ENCODE measurements around the gene CBLN3.

DNA sequence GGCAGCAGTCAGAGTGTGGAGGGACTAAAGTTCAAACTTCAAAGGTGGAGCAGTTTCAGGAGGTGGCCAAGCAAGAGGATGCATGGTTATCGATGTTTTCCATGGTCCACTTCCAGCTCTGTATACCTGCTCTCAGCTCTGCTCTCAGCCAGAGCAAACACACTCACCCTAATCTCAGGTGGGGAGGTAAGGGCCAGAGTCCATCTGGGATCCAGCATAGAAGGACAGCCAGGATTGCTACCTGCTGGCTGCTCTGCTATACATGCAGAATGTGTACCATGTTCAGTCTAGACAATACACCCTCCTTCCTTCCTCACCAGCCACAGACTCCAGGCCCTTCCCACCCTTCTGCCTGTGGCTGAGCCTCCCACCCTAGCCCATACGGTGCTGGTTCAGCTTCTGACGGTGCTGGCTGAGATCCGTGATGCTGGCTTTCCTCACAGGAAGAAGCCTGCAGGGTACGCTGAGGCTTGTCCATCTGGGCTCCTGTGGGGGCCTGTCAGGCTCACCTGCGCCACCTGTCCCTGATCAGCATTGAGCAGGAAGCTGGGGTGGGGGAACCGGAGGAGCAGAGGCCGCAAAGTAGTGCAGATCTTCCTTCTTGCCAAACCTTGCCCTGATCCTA lies 2.4 kb downstream of the CBLN3 start:
- TF ChIP-seq NRF1 (conservative IDR thresholded peaks at IDR 0.05 in 1 of 2, IDR thresholded peaks at IDR 0.05 in 1 of 2) (no peak), ZZZ3 (IDR thresholded peaks at IDR 0.05) (no peak), POLR2A (conservative IDR thresholded peaks at IDR 0.05) (no peak), FOS (IDR thresholded peaks at IDR 0.05; ENCODE audit: extremely low read depth, insufficient read length) (no peak), PHF8 (IDR thresholded peaks at IDR 0.05; ENCODE audit: borderline replicate concordance, low read length) (no peak), BACH1 (tag; IDR thresholded peaks at IDR 0.05) (no peak), TBP (optimal IDR thresholded peaks at IDR 0.05; ENCODE audit: low read depth, low read length) (no peak)
- TF ChIP-seq, protein P1, sequence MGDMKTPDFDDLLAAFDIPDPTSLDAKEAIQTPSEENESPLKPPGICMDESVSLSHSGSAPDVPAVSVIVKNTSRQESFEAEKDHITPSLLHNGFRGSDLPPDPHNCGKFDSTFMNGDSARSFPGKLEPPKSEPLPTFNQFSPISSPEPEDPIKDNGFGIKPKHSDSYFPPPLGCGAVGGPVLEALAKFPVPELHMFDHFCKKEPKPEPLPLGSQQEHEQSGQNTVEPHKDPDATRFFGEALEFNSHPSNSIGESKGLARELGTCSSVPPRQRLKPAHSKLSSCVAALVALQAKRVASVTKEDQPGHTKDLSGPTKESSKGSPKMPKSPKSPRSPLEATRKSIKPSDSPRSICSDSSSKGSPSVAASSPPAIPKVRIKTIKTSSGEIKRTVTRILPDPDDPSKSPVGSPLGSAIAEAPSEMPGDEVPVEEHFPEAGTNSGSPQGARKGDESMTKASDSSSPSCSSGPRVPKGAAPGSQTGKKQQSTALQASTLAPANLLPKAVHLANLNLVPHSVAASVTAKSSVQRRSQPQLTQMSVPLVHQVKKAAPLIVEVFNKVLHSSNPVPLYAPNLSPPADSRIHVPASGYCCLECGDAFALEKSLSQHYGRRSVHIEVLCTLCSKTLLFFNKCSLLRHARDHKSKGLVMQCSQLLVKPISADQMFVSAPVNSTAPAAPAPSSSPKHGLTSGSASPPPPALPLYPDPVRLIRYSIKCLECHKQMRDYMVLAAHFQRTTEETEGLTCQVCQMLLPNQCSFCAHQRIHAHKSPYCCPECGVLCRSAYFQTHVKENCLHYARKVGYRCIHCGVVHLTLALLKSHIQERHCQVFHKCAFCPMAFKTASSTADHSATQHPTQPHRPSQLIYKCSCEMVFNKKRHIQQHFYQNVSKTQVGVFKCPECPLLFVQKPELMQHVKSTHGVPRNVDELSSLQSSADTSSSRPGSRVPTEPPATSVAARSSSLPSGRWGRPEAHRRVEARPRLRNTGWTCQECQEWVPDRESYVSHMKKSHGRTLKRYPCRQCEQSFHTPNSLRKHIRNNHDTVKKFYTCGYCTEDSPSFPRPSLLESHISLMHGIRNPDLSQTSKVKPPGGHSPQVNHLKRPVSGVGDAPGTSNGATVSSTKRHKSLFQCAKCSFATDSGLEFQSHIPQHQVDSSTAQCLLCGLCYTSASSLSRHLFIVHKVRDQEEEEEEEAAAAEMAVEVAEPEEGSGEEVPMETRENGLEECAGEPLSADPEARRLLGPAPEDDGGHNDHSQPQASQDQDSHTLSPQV (IDR thresholded peaks at IDR 0.05), result no peak
- TF ChIP-seq, protein P2, sequence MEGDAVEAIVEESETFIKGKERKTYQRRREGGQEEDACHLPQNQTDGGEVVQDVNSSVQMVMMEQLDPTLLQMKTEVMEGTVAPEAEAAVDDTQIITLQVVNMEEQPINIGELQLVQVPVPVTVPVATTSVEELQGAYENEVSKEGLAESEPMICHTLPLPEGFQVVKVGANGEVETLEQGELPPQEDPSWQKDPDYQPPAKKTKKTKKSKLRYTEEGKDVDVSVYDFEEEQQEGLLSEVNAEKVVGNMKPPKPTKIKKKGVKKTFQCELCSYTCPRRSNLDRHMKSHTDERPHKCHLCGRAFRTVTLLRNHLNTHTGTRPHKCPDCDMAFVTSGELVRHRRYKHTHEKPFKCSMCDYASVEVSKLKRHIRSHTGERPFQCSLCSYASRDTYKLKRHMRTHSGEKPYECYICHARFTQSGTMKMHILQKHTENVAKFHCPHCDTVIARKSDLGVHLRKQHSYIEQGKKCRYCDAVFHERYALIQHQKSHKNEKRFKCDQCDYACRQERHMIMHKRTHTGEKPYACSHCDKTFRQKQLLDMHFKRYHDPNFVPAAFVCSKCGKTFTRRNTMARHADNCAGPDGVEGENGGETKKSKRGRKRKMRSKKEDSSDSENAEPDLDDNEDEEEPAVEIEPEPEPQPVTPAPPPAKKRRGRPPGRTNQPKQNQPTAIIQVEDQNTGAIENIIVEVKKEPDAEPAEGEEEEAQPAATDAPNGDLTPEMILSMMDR (IDR thresholded peaks at IDR 0.05 in 2 of 3, conservative IDR thresholded peaks at IDR 0.05 in 1 of 3; ENCODE audit: insufficient read depth in 2 of 3, low read depth in 1 of 3, low read length in 3 of 3), result no peak
